Measurements from ENCODE around the gene HBP1.

GRCh38 chr7:107220356-107220755 lies 51.6 kb downstream of the HBP1 start:
- no peak for TF ChIP-seq POLR2A (IDR thresholded peaks at IDR 0.05)
- TF ChIP-seq, protein P1, sequence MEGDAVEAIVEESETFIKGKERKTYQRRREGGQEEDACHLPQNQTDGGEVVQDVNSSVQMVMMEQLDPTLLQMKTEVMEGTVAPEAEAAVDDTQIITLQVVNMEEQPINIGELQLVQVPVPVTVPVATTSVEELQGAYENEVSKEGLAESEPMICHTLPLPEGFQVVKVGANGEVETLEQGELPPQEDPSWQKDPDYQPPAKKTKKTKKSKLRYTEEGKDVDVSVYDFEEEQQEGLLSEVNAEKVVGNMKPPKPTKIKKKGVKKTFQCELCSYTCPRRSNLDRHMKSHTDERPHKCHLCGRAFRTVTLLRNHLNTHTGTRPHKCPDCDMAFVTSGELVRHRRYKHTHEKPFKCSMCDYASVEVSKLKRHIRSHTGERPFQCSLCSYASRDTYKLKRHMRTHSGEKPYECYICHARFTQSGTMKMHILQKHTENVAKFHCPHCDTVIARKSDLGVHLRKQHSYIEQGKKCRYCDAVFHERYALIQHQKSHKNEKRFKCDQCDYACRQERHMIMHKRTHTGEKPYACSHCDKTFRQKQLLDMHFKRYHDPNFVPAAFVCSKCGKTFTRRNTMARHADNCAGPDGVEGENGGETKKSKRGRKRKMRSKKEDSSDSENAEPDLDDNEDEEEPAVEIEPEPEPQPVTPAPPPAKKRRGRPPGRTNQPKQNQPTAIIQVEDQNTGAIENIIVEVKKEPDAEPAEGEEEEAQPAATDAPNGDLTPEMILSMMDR (IDR thresholded peaks at IDR 0.05) = no peak
- no peak for TF ChIP-seq POLR2AphosphoS5 (IDR thresholded peaks at IDR 0.05)

All from sigmoid colon (tissue), 4 donors.